Measurements from ENCODE around the gene CXorf58.
"Not testable (repeated sequence)": the region's sequence is repeated elsewhere in the genome, so short reads cannot be mapped to it uniquely, and the experiment has no call there.

The CXorf58 gene

DNA sequence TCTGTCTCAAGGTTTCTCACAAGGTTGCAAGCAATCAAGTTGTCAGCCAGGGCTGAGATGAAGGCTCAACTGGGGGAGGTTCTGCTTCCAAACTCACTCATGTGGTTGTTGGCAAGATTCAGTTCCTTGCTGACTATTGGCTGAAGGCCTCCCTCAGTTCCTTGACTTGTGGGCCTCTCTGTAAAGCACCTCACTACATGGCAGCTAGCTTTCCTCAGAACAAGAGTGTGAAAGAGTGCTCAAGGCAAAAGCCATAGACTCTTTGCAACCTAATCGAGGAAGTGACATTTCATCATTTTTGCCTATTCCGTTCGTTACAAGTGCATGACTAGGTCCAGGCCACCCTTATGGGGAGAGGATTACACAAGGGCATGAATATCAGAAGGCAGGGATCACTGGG lies 52.0 kb downstream of the CXorf58 start:
- no peak for DNase-seq

DNA sequence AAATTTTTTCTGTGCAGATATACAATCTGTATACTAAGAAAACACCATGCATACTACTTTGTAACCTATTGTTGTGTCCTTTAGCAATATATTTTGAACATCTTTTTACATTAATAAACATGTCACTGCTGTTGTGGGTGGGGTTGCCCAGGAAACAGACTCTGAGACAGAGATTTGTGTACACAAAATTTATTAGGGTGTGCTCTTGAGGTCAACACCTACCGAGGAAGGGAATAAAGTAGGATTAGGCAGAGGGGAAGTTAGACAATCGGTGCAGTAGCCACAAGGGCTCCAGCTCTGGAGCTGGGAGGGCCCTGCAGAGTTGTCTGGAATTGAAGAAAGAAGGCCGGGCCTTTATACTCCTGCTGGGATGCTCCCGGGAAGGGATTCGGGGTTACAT lies 56.4 kb downstream of the CXorf58 start:
- DNase-seq, result no peak

DNA sequence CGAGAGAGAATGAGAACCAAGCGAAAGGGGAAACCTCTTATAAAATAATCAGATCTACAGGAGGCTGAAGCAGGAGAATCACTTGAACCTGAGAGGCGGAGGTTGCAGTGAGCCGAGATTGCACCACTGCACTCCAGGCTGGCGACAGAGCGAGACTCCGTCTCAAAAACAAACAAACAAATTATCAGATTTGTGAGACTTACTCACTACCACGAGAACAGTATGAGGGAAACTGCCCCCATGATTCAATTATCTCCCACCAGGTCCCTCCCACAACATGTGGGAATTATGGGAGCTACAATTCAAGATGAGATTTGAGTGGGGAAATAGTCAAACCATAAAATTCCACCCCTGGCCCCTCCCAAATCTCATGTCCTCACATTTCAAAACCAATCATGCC lies 57.8 kb downstream of the CXorf58 start:
- not testable (repeated sequence) for DNase-seq

DNA sequence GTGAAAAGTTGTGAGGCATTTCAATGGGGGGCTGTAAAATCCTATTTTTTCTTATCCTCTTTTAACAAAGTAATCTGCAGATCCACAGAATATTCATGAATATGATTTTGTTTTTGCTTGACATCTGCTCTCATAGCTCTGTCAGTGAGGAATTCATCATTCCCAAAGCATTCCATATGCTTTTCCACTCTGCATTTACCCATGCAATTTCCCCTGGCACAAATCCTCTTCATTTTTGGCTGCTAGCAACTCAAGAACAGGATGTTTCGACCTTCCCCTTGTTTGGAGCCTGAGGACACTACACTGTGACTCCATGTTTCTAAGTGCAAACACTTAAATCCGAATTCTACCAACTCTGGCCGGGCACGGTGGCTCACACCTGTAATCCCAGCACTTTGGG lies 70.7 kb downstream of the CXorf58 start:
- no peak for DNase-seq

DNA sequence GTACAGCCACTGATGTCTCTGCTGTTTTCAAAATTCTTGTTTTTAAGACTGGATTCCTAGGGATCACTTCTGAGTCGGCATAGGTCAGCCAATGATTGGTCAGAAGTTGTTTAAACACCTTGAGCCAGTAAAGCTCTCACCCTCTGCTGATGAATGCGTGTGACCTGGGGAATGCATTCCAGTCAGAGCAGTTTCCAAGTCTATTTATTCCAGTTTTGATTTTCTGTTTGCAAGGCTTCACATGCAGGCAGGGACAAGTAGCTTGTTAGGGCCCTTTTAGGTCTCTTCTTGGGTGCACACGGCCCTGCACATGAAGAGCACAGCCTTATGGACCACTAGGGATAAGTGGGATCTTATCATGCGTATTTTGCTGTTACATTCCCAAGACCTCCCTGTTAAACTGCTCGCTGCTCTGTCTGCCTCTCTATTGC lies 72.2 kb downstream of the CXorf58 start:
- no peak for DNase-seq

DNA sequence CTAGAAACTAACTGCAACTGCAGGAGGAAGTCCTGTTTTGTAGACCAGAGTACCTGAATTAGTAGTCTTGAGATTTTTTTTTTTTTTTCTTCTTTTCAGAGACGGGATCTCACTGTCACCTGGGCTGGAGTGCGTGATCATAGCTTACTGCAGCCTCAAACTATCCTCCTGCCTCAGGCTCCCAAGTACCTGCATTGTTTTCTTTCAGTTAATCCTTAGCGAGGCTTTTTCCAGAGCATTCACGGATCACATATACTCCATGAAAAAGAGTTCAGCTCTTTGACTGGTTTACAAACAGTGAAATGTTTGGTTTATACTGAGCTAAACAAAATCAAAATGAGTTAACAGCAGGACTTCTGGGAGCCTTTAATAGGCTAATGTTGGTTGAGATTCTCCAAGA lies 73.4 kb downstream of the CXorf58 start:
- DNase-seq, result no peak

DNA sequence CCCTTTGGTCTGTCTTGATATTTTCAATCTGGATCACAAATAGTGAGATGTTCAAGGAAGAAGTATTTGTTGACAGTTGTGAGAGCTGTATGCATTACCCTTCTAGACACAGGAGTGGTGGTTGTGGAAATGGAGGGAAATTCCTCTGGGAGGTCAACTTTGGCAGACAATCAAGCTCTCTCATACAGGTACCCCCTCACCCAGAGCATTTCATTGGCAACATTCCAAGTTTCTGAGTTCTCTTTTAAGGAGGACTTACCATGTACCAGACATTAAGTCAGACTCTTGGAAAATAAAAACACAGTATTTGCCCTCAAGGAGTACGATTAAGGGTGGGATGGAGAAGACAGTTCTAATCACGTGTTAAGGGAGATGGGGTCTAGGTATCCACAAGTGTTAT lies 73.9 kb downstream of the CXorf58 start:
- DNase-seq, result no peak

DNA sequence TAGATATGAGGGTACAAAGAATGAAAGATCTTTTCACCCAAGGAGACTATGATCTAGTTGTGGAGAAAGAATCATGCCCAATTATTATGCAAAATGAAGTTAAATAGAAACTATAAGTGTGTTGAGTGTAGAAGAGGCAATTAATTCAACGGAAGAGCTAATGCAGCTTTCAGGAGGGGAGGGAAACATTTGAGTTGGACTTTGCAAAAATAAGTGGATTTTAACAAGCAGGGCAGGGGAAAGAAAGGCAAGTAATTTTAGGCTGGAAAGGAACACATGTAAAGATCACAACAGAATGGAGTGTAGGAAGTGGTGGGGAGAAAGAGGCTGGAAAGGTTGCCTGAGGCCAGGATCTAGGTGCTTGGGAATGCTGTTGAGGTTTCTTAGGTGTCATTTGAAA lies 75.1 kb downstream of the CXorf58 start:
- DNase-seq, result no peak
